ENCODE results near the gene HAUS7.

- TF ChIP-seq, protein P1, sequence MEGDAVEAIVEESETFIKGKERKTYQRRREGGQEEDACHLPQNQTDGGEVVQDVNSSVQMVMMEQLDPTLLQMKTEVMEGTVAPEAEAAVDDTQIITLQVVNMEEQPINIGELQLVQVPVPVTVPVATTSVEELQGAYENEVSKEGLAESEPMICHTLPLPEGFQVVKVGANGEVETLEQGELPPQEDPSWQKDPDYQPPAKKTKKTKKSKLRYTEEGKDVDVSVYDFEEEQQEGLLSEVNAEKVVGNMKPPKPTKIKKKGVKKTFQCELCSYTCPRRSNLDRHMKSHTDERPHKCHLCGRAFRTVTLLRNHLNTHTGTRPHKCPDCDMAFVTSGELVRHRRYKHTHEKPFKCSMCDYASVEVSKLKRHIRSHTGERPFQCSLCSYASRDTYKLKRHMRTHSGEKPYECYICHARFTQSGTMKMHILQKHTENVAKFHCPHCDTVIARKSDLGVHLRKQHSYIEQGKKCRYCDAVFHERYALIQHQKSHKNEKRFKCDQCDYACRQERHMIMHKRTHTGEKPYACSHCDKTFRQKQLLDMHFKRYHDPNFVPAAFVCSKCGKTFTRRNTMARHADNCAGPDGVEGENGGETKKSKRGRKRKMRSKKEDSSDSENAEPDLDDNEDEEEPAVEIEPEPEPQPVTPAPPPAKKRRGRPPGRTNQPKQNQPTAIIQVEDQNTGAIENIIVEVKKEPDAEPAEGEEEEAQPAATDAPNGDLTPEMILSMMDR (conservative IDR thresholded peaks at IDR 0.05): no peak
- TF ChIP-seq EZH2 (IDR thresholded peaks at IDR 0.05; ENCODE audit: low read depth): no peak
These were observed 25.1 kb downstream of the HAUS7 start for GRCh38 chrX:153445106-153445855.
